ENCODE measurements around the gene ZNRD2.

The ZNRD2 gene

GRCh38 chr11:65595543-65596281, 25.4 kb downstream of the ZNRD2 start, which contains the start of gene KCNK7:
Gene KCNK7 (minus strand): TSS chr11:65595800. CDS start chr11:65595772, 28 bp downstream.
- H3K4me3 ChIP-seq, result peak within 1 kb of the TSS in 3 of 7 experiments; percentile 0 to 27 (median 12)
- peak within 1 kb of the TSS in 18 of 21 experiments; percentile 12 to 88 (median 68) for H3K27ac ChIP-seq

GRCh38 chr11:65596520-65596919, 26.2 kb downstream of the ZNRD2 start:
- no peak overlapping the region for H3K4me3 ChIP-seq
- H3K27ac ChIP-seq, result peak overlapping the region in 2 of 21 experiments; percentile 11 to 83

- H3K27ac ChIP-seq, result no peak overlapping the region
- H3K4me3 ChIP-seq, result no peak overlapping the region
Observed at GRCh38 chr11:65598258-65598699, 28.0 kb downstream of the ZNRD2 start.

GRCh38 chr11:65599216-65599954, 29.1 kb downstream of the ZNRD2 start:
- Histone ChIP-seq H3K27ac (no peak overlapping the region), H3K4me3 (no peak overlapping the region)

- Histone ChIP-seq H3K4me3 (no peak overlapping the region), H3K27ac (no peak overlapping the region)
Observed at GRCh38 chr11:65599955-65600246, 29.6 kb downstream of the ZNRD2 start.

GRCh38 chr11:65604258-65604657, 34.0 kb downstream of the ZNRD2 start:
- Histone ChIP-seq H3K4me3 (no peak overlapping the region), H3K27ac (no peak overlapping the region)

- H3K4me3 ChIP-seq, result peak overlapping the region in 3 of 7 experiments; percentile 13 to 27 (median 20)
Observed at GRCh38 chr11:65606876-65607613, 36.8 kb downstream of the ZNRD2 start.

GRCh38 chr11:65607614-65608426, 37.5 kb downstream of the ZNRD2 start:
- Histone ChIP-seq H3K4me3 (peak overlapping the region in 3 of 7 experiments; percentile 13 to 27 (median 20)), H3K27ac (peak overlapping the region in 4 of 21 experiments; percentile 1 to 49 (median 12))

More at GRCh38 chr11:65606876-65607613, 36.8 kb downstream of the ZNRD2 start:
- peak overlapping the region in 16 of 21 experiments; percentile 5 to 90 (median 75) for H3K27ac ChIP-seq

- Histone ChIP-seq H3K27ac (peak overlapping the region in 4 of 21 experiments; percentile 34 to 98 (median 56)), H3K4me3 (no peak overlapping the region)
Observed at GRCh38 chr11:65609229-65609628, 39.0 kb downstream of the ZNRD2 start.

- Histone ChIP-seq H3K27ac (peak overlapping the region in 8 of 21 experiments; percentile 2 to 98 (median 58)), H3K4me3 (no peak overlapping the region)
Observed at GRCh38 chr11:65609665-65610064, 39.4 kb downstream of the ZNRD2 start.

- peak overlapping the region in 19 of 21 experiments; percentile 45 to 98 (median 94) for H3K27ac ChIP-seq
- peak overlapping the region in 5 of 7 experiments; percentile 55 to 91 (median 79) for H3K4me3 ChIP-seq
Observed at GRCh38 chr11:65610404-65610803, 40.1 kb downstream of the ZNRD2 start.

GRCh38 chr11:65611028-65611757, 40.9 kb downstream of the ZNRD2 start:
- Histone ChIP-seq H3K27ac (peak overlapping the region in 20 of 21 experiments; percentile 45 to 98 (median 94)), H3K4me3 (peak overlapping the region; percentile 55 to 91 (median 82))

GRCh38 chr11:65611758-65612603, 41.7 kb downstream of the ZNRD2 start:
- Histone ChIP-seq H3K4me3 (peak overlapping the region; percentile 55 to 91 (median 82)), H3K27ac (peak overlapping the region in 20 of 21 experiments; percentile 45 to 98 (median 94))

- Histone ChIP-seq H3K27ac (peak overlapping the region in 20 of 21 experiments; percentile 21 to 98 (median 94)), H3K4me3 (peak overlapping the region; percentile 55 to 91 (median 82))
Observed at GRCh38 chr11:65612691-65613090, 42.4 kb downstream of the ZNRD2 start.

GRCh38 chr11:65613091-65613928, 43.0 kb downstream of the ZNRD2 start:
- peak overlapping the region; percentile 48 to 98 (median 95) for H3K27ac ChIP-seq
- peak overlapping the region; percentile 55 to 91 (median 82) for H3K4me3 ChIP-seq

- peak within 1 kb of the TSS; percentile 33 to 98 (median 95) for H3K27ac ChIP-seq
- peak within 1 kb of the TSS; percentile 79 to 93 (median 90) for H3K4me3 ChIP-seq
Observed at GRCh38 chr11:65615229-65615949, 45.1 kb downstream of the ZNRD2 start, which contains the start of gene PCNX3. Gene PCNX3 (plus strand): TSS chr11:65615776. CDS start chr11:65616312, 536 bp downstream.

All from skin epidermis (tissue), 12 donors.